GM21528 (cell line): Measurements from ENCODE around the gene MINK1.

Experiments
- ATAC-seq: cut with Tn5 transposase; IDR thresholded peaks from one replicate; pipeline ENCODE4 v1.9.1; 2021; ENCODE audit warnings: mild to moderate bottlenecking, moderate library complexity; ENCODE audit not compliant: unreplicated experiment, low FRiP score

The MINK1 gene

GRCh38 chr17:4810696-4811290 lies 22.3 kb upstream of the MINK1 start:
- ATAC-seq: no peak

- no peak for ATAC-seq
Measured at GRCh38 chr17:4811471-4811870, 21.7 kb upstream of the MINK1 start.

- ATAC-seq: no peak
Measured at GRCh38 chr17:4812690-4813089, 20.4 kb upstream of the MINK1 start.

- ATAC-seq: no peak
Measured at GRCh38 chr17:4815043-4815675, 18.0 kb upstream of the MINK1 start.

- ATAC-seq: no peak
Measured at GRCh38 chr17:4816826-4817225, 16.3 kb upstream of the MINK1 start.

GRCh38 chr17:4818276-4818675 lies 14.9 kb upstream of the MINK1 start:
- ATAC-seq: no peak

GRCh38 chr17:4822835-4823234 lies 10.3 kb upstream of the MINK1 start:
- ATAC-seq: no peak

GRCh38 chr17:4823373-4824089 lies 9.6 kb upstream of the MINK1 start:
- no peak for ATAC-seq

- ATAC-seq: no peak
Measured at GRCh38 chr17:4827399-4827798, 5.7 kb upstream of the MINK1 start.

GRCh38 chr17:4832829-4833177 lies 337 bp upstream of the MINK1 start:
- peak; percentile 27 for ATAC-seq

- peak; percentile 1 for ATAC-seq
Measured at GRCh38 chr17:4833941-4834680, 971 bp downstream of the MINK1 start.

- ATAC-seq: no peak
Measured at GRCh38 chr17:4834681-4835020, 1.5 kb downstream of the MINK1 start.

GRCh38 chr17:4836221-4836620 lies 3.1 kb downstream of the MINK1 start:
- ATAC-seq: no peak

- no peak for ATAC-seq
Measured at GRCh38 chr17:4837471-4838308, 4.5 kb downstream of the MINK1 start.

- ATAC-seq: no peak
Measured at GRCh38 chr17:4838309-4838785, 5.2 kb downstream of the MINK1 start.

GRCh38 chr17:4839221-4839620 lies 6.1 kb downstream of the MINK1 start:
- ATAC-seq: no peak

- ATAC-seq: no peak
Measured at GRCh38 chr17:4839965-4840892, 7.1 kb downstream of the MINK1 start.

- ATAC-seq: no peak
Measured at GRCh38 chr17:4840893-4841242, 7.7 kb downstream of the MINK1 start.

GRCh38 chr17:4842376-4842775 lies 9.2 kb downstream of the MINK1 start:
- no peak for ATAC-seq
